Dedifferentiated amniotic fluid mesenchymal stem cell (primary cell): Measurements from ENCODE around the gene TSC22D4.
"Not testable (repeated sequence)": the region's sequence is repeated elsewhere in the genome, so short reads cannot be mapped to it uniquely, and the experiment has no call there.

Experiments
- DNase-seq: peaks from one replicate; pipeline ENCODE4 v3.0.0-alpha.2; 2016; ENCODE audit errors: extremely low spot score

Gene TSC22D4

GRCh38 chr7:100472854-100473499 is 6.0 kb downstream of the TSC22D4 start:
- DNase-seq = no peak

GRCh38 chr7:100472121-100472851 is 6.7 kb downstream of the TSC22D4 start:
- DNase-seq = no peak

- DNase-seq = no peak
These were observed 8.0 kb downstream of the TSC22D4 start for GRCh38 chr7:100471021-100471420.

- peak; percentile 48 for DNase-seq
These were observed 9.6 kb downstream of the TSC22D4 start for GRCh38 chr7:100469227-100470044.

GRCh38 chr7:100467638-100468373 is 11.2 kb downstream of the TSC22D4 start:
- no peak for DNase-seq

DNA sequence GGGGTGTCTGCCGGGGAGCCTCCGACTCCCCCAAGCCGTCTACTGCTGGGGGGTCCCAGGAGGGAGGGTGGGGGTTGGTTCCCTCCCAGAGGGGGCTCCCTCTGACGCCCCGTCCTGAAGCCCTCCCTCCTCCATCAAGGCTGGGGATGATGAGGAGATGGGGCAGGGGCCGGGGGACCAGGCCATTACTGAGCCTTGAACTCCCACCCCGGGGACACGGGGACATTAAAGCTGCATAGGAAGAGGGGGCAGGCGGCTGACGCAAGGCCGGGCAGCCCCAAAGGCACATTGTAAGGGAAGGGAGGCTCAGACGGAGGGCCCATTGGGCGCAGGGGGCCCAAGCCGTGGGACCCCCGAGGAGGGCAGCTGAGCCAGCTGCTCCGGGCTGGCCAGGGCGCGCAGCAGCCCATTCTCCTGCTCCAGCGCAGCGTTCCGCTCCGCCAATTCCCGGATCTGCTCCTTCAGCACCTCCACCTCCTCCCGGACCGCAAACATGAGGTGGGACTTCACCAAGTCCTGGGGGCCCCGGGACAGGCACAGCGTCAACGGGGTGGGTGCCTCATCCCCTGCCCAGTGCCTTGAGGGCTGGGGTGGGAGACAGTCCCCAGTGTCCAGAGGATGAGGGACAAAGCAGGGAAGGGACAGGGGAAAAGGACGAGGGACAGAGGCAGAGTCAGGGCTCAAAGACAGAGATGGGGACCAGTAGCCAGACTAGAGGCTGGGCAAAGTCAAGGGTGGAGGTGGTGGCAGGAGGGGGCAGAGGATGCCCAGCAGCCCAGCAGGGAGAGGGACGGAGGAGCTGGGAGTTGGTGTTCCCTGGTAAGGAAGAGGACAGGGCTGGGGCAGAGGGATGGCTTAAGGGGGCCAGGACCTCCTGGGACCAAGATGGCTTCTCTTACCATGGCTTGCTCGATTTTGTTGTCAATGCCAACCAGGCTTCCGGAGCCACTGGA is 12.1 kb downstream of the TSC22D4 start:
- no peak for DNase-seq

- peak; percentile 80 for DNase-seq
These were observed 13.2 kb downstream of the TSC22D4 start for GRCh38 chr7:100465702-100466311.

- DNase-seq = no peak
These were observed 13.7 kb downstream of the TSC22D4 start for GRCh38 chr7:100465299-100465698.

GRCh38 chr7:100464791-100465190 is 14.2 kb downstream of the TSC22D4 start:
- no peak for DNase-seq

- DNase-seq = no peak
These were observed 14.8 kb downstream of the TSC22D4 start, which contains the start of gene SPACDR for GRCh38 chr7:100464210-100464660. TSS of gene SPACDR (minus strand) at chr7:100464260. CDS start at chr7:100464025, 235 bp downstream.

DNA sequence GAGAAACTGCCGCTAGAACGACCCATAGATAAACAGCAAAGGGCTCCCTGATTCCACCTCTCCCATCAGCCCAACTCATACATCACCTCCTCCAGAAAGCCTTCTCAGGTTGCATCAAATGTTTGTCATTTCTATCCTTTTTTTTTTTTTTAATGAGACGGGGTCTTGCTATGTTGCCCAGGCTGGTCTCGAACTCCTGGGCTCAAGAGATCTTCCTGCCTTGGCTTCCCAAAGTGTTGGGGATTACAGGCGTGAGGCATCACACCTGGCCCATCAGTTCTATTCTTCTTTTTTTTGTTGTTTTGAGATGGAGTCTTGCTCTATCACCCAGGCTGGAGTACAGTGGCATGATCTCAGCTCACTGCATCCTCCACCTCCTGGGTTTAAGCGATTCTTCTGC is 22.0 kb downstream of the TSC22D4 start:
- DNase-seq = no peak

DNA sequence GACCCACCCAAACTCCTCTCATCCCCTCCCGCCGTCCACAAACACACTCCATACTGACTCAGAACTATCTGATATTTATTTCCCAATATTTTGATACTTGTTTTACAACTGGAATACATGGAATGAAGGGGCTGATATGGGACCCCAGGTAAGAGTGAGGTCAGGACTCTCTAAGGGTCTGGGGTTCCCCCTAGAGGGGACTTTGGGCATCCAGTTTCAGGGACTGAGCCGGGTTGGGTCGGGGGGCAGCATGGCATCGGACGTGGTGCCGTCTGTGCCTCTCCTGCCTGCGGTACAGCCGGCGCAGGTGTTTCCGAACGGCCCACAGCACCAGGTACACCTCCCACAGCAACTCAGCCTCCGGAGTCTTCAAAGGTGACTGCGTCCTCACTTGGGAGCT is 22.5 kb downstream of the TSC22D4 start:
- no peak for DNase-seq

DNA sequence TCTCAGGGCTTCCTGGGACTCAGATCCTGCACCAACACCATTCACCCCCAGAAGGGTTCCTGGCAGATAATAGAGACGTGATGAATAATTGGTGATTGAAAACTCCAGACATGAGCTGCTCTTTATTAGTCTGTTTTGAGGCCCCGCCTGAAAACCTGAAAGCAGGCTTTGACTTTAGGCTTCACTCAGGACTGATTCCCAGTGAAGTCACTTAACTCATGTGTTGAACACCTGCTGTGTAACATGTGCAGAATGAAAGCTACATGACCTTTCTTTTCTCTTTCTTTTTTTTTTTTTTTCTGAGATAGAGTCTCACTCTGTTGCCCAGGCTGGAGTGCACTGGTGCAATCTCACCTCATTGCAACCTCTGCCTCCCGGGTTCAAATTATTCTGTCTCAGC is 23.8 kb downstream of the TSC22D4 start:
- DNase-seq = no peak

GRCh38 chr7:100453854-100454253 is 25.2 kb downstream of the TSC22D4 start:
- not testable (repeated sequence) for DNase-seq

GRCh38 chr7:100452513-100452912 is 26.5 kb downstream of the TSC22D4 start:
- no peak for DNase-seq

GRCh38 chr7:100449190-100449795 is 29.7 kb downstream of the TSC22D4 start:
- no peak for DNase-seq

- DNase-seq = not testable (repeated sequence)
These were observed 31.7 kb downstream of the TSC22D4 start for GRCh38 chr7:100447363-100447762.

GRCh38 chr7:100446040-100446439 is 33.0 kb downstream of the TSC22D4 start:
- no peak for DNase-seq
